ENCODE results near the gene DDOST. TPM values are rescaled to one million over a fixed set of nuclear protein-coding genes. Genes with fewer than 3 reads are reported as not detected.

The DDOST gene
- total RNA-seq, 6 donors from 2014 or later: 54.5 to 212 (median 141) TPM

GRCh38 chr1:20652300-20652699 is 8.9 kb downstream of the DDOST start:
- ATAC-seq (ENCODE audit: low FRiP score in 2 of 2): no peak
- TF ChIP-seq EP300 (IDR thresholded peaks at IDR 0.05): no peak
- no peak for TF ChIP-seq POLR2A (IDR thresholded peaks at IDR 0.05)
- TF ChIP-seq POLR2AphosphoS5 (IDR thresholded peaks at IDR 0.05): no peak
- TF ChIP-seq CTCF (IDR thresholded peaks at IDR 0.05): no peak
- H3K27me3 ChIP-seq: no peaks in the 10 kb centered on the region
- no peaks in the 10 kb centered on the region for H3K4me1 ChIP-seq
- H3K9me3 ChIP-seq: no peaks in the 10 kb centered on the region
- no peak for DNase-seq
- H3K27ac ChIP-seq: no peak overlapping the region
- no peak overlapping the region for H3K4me3 ChIP-seq
- peaks cover 49 to 99% (median 90%) of the 10 kb centered on the region in 4 donors for H3K36me3 ChIP-seq
- WGBS, 2 donors: 96 to 97% methylated on average over 15 of the region's 15 CpGs

GRCh38 chr1:20648946-20649345 is 12.2 kb downstream of the DDOST start:
- DNase-seq (no peak), ATAC-seq (ENCODE audit: low FRiP score in 2 of 2) (no peak)
- Histone ChIP-seq H3K36me3 (peaks cover 48 to 97% (median 82%) of the 10 kb centered on the region in 4 donors), H3K27me3 (no peaks in the 10 kb centered on the region), H3K27ac (no peak overlapping the region), H3K9me3 (no peaks in the 10 kb centered on the region), H3K4me3 (no peak overlapping the region), H3K4me1 (no peaks in the 10 kb centered on the region)
- TF ChIP-seq POLR2AphosphoS5 (IDR thresholded peaks at IDR 0.05) (no peak), CTCF (IDR thresholded peaks at IDR 0.05) (no peak), EP300 (IDR thresholded peaks at IDR 0.05) (no peak), POLR2A (IDR thresholded peaks at IDR 0.05) (no peak)
- WGBS, 2 donors: 88 to 98% methylated on average over 4 to 15 of the region's 15 CpGs

- Histone ChIP-seq H3K4me1 (no peaks in the 10 kb centered on the region), H3K27ac (no peak overlapping the region), H3K27me3 (no peaks in the 10 kb centered on the region), H3K9me3 (no peaks in the 10 kb centered on the region), H3K4me3 (no peak overlapping the region), H3K36me3 (peaks cover 43 to 96% (median 80%) of the 10 kb centered on the region in 4 donors)
- DNase-seq (no peak), ATAC-seq (ENCODE audit: low FRiP score in 2 of 2) (no peak)
- no peak for TF ChIP-seq POLR2AphosphoS5 (IDR thresholded peaks at IDR 0.05)
- TF ChIP-seq EP300 (IDR thresholded peaks at IDR 0.05): no peak
- no peak for TF ChIP-seq CTCF (IDR thresholded peaks at IDR 0.05)
- TF ChIP-seq POLR2A (IDR thresholded peaks at IDR 0.05): no peak
- 83 to 96% methylated on average over 9 to 13 of the region's 13 CpGs for WGBS, 2 donors
These were observed 12.7 kb downstream of the DDOST start for GRCh38 chr1:20648438-20648837.

DNA sequence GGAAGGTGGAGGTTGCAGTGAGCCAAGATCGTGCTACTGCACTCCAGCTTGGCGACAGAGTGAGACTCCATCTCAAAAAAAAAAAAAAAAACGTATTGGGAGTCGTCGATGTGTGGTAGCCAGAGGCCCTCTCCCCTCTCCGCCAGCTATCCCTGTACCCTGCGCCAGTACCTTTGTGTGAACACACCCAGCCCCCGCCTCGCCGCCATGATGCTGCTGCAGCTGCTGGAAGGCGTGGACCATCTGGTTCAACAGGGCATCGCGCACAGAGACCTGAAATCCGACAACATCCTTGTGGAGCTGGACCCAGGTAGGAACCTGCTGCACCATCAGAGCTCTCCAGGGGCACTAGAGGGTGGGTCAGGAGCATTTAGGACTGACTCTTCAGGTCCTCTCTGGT is 15.8 kb downstream of the DDOST start:
- Histone ChIP-seq H3K36me3 (peaks cover 33 to 93% (median 76%) of the 10 kb centered on the region in 4 donors), H3K27ac (no peak overlapping the region), H3K4me3 (no peak overlapping the region), H3K9me3 (no peaks in the 10 kb centered on the region), H3K4me1 (no peaks in the 10 kb centered on the region), H3K27me3 (no peaks in the 10 kb centered on the region)
- no peak for TF ChIP-seq EP300 (IDR thresholded peaks at IDR 0.05)
- TF ChIP-seq POLR2AphosphoS5 (IDR thresholded peaks at IDR 0.05): no peak
- TF ChIP-seq POLR2A (IDR thresholded peaks at IDR 0.05): no peak
- TF ChIP-seq CTCF (IDR thresholded peaks at IDR 0.05): no peak
- WGBS, 2 donors: 84 to 89% methylated on average over 14 of the region's 14 CpGs
- DNase-seq: no peak
- no peak for ATAC-seq (ENCODE audit: low FRiP score in 2 of 2)

- Histone ChIP-seq H3K9me3 (no peaks in the 10 kb centered on the region), H3K27me3 (no peaks in the 10 kb centered on the region), H3K4me1 (no peaks in the 10 kb centered on the region), H3K4me3 (no peak overlapping the region), H3K27ac (no peak overlapping the region), H3K36me3 (peaks cover 29 to 90% (median 75%) of the 10 kb centered on the region in 4 donors)
- no peak for TF ChIP-seq EP300 (IDR thresholded peaks at IDR 0.05)
- TF ChIP-seq POLR2A (IDR thresholded peaks at IDR 0.05): no peak
- no peak for TF ChIP-seq POLR2AphosphoS5 (IDR thresholded peaks at IDR 0.05)
- TF ChIP-seq CTCF (IDR thresholded peaks at IDR 0.05): no peak
- DNase-seq (peak in 1 of 2 donors; percentile 56), ATAC-seq (ENCODE audit: low FRiP score in 2 of 2) (no peak)
- 97% methylated on average over 13 of the region's 13 CpGs for WGBS, 2 donors
These were observed 16.8 kb downstream of the DDOST start for GRCh38 chr1:20644416-20644815.
